Gastroesophageal sphincter (tissue), 3 donors: Measurements from ENCODE around the gene EXOC6B.

Experiments
- CTCF ChIP-seq, 4 experiments: fragments of 200-600 bp in 2 of 4; fragments of 450-650 bp in 2 of 4; sonication (generic) in 1 of 4; IDR thresholded peaks; one replicate each; pipeline ENCODE4 v1.5.1; 2017 to 2019; ENCODE audit warnings: antibody characterized with exemption in 4 of 4, mild to moderate bottlenecking in 2 of 4, moderate library complexity in 2 of 4
- EP300 ChIP-seq: sonication (generic); formaldehyde crosslinking; IDR thresholded peaks from one replicate; pipeline ENCODE4 v1.6.1; 2017; ENCODE audit warnings: antibody characterized with exemption, mild to moderate bottlenecking
- POLR2A ChIP-seq, 2 donors: fragments of 450-650 bp; IDR thresholded peaks; one replicate each; pipeline ENCODE4 v1.6.1; 2017; ENCODE audit warnings: antibody characterized with exemption in 2 of 2, mild to moderate bottlenecking in 2 of 2, moderate library complexity in 1 of 2
- POLR2AphosphoS5 ChIP-seq: sonication (generic); formaldehyde crosslinking; IDR thresholded peaks from one replicate; pipeline ENCODE4 v1.6.1; 2017; ENCODE audit warnings: antibody characterized with exemption

- no peak for TF ChIP-seq EP300
- TF ChIP-seq CTCF (IDR thresholded peaks at IDR 0.05), result no peak
- TF ChIP-seq POLR2AphosphoS5, result no peak
- no peak for TF ChIP-seq POLR2A (IDR thresholded peaks at IDR 0.05)
These were observed 63.6 kb downstream of the EXOC6B start for GRCh38 chr2:72762276-72762675.
